AG04449 (cell line): ENCODE results near the gene CCDC85C.

Source experiments
- CTCF ChIA-PET: fragments of 350-600 bp; formaldehyde crosslinking; extraction: SDS; loops from one replicate; lab custom pipeline; 2021; ENCODE audit warnings: antibody characterized with exemption; lab: Yijun Ruan, JAX
- POLR2A ChIA-PET: fragments of 400-600, 350-600 bp; formaldehyde crosslinking; extraction: SDS; loops from one replicate; lab custom pipeline; 2020; ENCODE audit warnings: antibody characterized with exemption, inconsistent platforms; lab: Yijun Ruan, JAX
- DNase-seq: peaks from one replicate; pipeline ENCODE4 v3.0.0-alpha.2; 2010; ENCODE audit warnings: low read depth, low spot score
- H3K4me3 ChIP-seq: 2 replicates; pipeline ENCODE4 v1.5.1; 2011; ENCODE audit warnings: low read depth, mild to moderate bottlenecking, control low read depth, low read length
- CTCF ChIP-seq: IDR thresholded peaks from one replicate; pipeline ENCODE4 v1.5.1; 2011; ENCODE audit warnings: mild to moderate bottlenecking, moderate library complexity, low read length, control low read depth, inconsistent platforms; ENCODE audit not compliant: insufficient read depth; ENCODE audit errors: missing control alignments

The CCDC85C gene

GRCh38 chr14:99593971-99594841 is 9.8 kb downstream of the CCDC85C start:
- DNase-seq: no peak
- no peak for TF ChIP-seq CTCF
- POLR2A ChIA-PET: no interaction called here
- H3K4me3 ChIP-seq: no peak overlapping the region
- CTCF ChIA-PET: interaction anchor here (0.8 to 2.1 kb wide), 5 partner anchors 8 to 28 kb away, joined by 3 to 7 read pairs (median 4); no protein-coding TSS in a partner anchor

DNA sequence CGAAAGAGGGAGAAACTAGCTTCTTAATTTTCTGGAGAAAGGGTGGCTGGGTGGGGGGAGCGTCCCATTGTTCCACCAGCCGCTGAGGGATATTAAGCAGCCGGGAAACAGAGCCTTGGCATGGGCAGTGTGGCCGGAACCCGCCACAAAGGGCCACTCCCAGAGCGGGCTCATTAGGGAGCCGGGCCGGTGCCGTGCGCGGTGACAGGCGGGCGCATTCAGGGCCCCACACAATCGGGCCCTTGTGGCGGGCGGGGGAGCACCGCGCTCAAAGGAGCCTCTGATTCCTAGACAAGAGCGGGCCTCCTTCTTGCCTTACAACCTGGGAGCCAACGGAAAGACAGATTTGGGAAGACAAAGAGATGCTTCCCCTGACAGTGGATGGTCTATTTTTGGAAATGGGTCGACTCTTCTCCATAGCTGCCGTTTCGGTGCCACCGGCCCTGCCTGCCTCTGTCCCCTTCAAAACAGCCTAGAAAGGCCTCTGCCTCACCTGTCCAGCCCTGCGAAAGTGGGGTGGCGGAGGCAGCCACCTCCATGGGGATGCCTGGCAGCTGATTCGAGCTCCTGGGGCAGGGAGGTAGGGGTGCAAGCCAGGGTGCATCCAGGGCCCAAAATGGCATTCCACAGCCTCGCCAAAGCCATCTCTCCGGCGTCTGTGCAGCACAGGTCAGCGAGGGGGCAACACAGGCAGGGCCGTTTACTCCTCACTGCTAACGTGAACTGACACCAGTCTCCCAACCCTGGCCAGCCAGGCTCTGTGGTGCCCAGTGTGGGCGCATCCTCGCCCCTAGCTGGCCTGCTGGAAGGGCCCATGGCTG is 10.9 kb downstream of the CCDC85C start:
- CTCF ChIA-PET: interaction anchor here (1.2 to 2.1 kb wide), 2 partner anchors 9 to 29 kb away, joined by 4 to 6 read pairs; no protein-coding TSS in a partner anchor
- H3K4me3 ChIP-seq: no peak overlapping the region
- DNase-seq: no peak
- POLR2A ChIA-PET: no interaction called here
- TF ChIP-seq CTCF: no peak

GRCh38 chr14:99592394-99592793 is 11.6 kb downstream of the CCDC85C start:
- no peak for TF ChIP-seq CTCF
- ChIA-PET POLR2A (no interaction called here), CTCF (no interaction called here)
- no peak for DNase-seq
- H3K4me3 ChIP-seq: no peak overlapping the region

- ChIA-PET CTCF (interaction anchor here (0.6 to 1.3 kb wide), 2 partner anchors 11 to 66 kb away, joined by 3 read pairs; no protein-coding TSS in a partner anchor), POLR2A (interaction anchor here (1.4 kb wide), 1 partner anchor 11 kb away, joined by 4 read pairs; no protein-coding TSS in a partner anchor)
- no peak for DNase-seq
These were observed 13.1 kb downstream of the CCDC85C start for GRCh38 chr14:99590746-99591555.

More at GRCh38 chr14:99590746-99591555, 13.1 kb downstream of the CCDC85C start:
- H3K4me3 ChIP-seq: no peak overlapping the region
- no peak for TF ChIP-seq CTCF
